Trophoblast cell (in vitro differentiated cells and primary cell): ENCODE measurements around the gene CKS1B.
A peak's percentile ranks its signal among the peaks of the same experiment; 100 is the strongest.

ENCODE experiments used
- DNase-seq, 2 donors: peaks; one replicate each; pipeline ENCODE4 v3.0.0-alpha.2; 2016
- H2AFZ ChIP-seq: 2 replicates; pipeline ENCODE4 v1.6.1; 2013; ENCODE audit warnings: low read length, moderate library complexity, mild to moderate bottlenecking; ENCODE audit not compliant: insufficient read depth, poor library complexity
- H2AK5ac ChIP-seq: 2 replicates; pipeline ENCODE4 v1.6.1; 2013; ENCODE audit warnings: mild to moderate bottlenecking, low read length
- H2BK120ac ChIP-seq: 2 replicates; pipeline ENCODE4 v1.6.1; 2013; ENCODE audit warnings: low read length, mild to moderate bottlenecking, moderate library complexity; ENCODE audit not compliant: insufficient read depth, poor library complexity
- H2BK12ac ChIP-seq: 2 replicates; pipeline ENCODE4 v1.6.1; 2013; ENCODE audit warnings: mild to moderate bottlenecking, low read length, moderate library complexity
- H2BK5ac ChIP-seq: 2 replicates; pipeline ENCODE4 v1.6.1; 2013; ENCODE audit warnings: low read length, low read depth, moderate library complexity, mild to moderate bottlenecking; ENCODE audit not compliant: poor library complexity
- H3K14ac ChIP-seq: 2 replicates; pipeline ENCODE4 v1.6.1; 2013; ENCODE audit warnings: mild to moderate bottlenecking, low read length
- H3K18ac ChIP-seq: 2 replicates; pipeline ENCODE4 v1.6.1; 2013; ENCODE audit warnings: mild to moderate bottlenecking, low read length
- H3K23ac ChIP-seq: 2 replicates; pipeline ENCODE4 v1.6.1; 2013; ENCODE audit warnings: low read length
- H3K27ac ChIP-seq: 2 replicates; pipeline ENCODE4 v1.5.1; 2013; ENCODE audit warnings: low read depth, mild to moderate bottlenecking, inconsistent platforms, low read length, moderate library complexity
- H3K27me3 ChIP-seq: 2 replicates; pipeline ENCODE4 v1.6.1; 2013; ENCODE audit warnings: inconsistent platforms, mild to moderate bottlenecking, low read length, moderate library complexity; ENCODE audit not compliant: insufficient read depth
- H3K36me3 ChIP-seq, 2 experiments: 1 replicate in 1 of 2; 2 replicates in 1 of 2; pipeline ENCODE4 v1.6.1; 2013; ENCODE audit warnings: low read length in 2 of 2, mild to moderate bottlenecking in 2 of 2, moderate library complexity in 1 of 2; ENCODE audit not compliant: insufficient read depth in 2 of 2, control insufficient read depth in 1 of 2
- H3K4ac ChIP-seq: 2 replicates; pipeline ENCODE4 v1.6.1; 2013; ENCODE audit warnings: low read depth, mild to moderate bottlenecking, low read length, moderate library complexity
- H3K4me1 ChIP-seq, 2 experiments: 1 replicate in 1 of 2; 2 replicates in 1 of 2; pipeline ENCODE4 v1.6.1; 2013; ENCODE audit warnings: low read length in 2 of 2, mild to moderate bottlenecking in 2 of 2, moderate library complexity in 1 of 2; ENCODE audit not compliant: insufficient read depth in 2 of 2, control insufficient read depth in 1 of 2
- H3K4me2 ChIP-seq: 2 replicates; pipeline ENCODE4 v1.6.1; 2013; ENCODE audit warnings: inconsistent platforms, mild to moderate bottlenecking, low read length, moderate library complexity
- H3K4me3 ChIP-seq: 2 replicates; pipeline ENCODE4 v1.5.1; 2013; ENCODE audit warnings: mild to moderate bottlenecking, low read depth, low read length, inconsistent platforms
- H3K79me1 ChIP-seq: one replicate; pipeline ENCODE4 v1.6.1; 2013; ENCODE audit warnings: low read length
- H3K79me2 ChIP-seq: 2 replicates; pipeline ENCODE4 v1.6.1; 2013; ENCODE audit warnings: low read length, mild to moderate bottlenecking; ENCODE audit not compliant: control insufficient read depth, insufficient read depth, poor library complexity
- H3K9ac ChIP-seq: 2 replicates; pipeline ENCODE4 v1.6.1; 2013; ENCODE audit warnings: mild to moderate bottlenecking, low read length
- H3K9me3 ChIP-seq: 2 replicates; pipeline ENCODE4 v1.6.1; 2013; ENCODE audit warnings: low read depth, mild to moderate bottlenecking, control low read depth, inconsistent platforms, low read length; ENCODE audit not compliant: insufficient read depth
- H4K12ac ChIP-seq: 2 replicates; pipeline ENCODE4 v1.6.1; 2013; ENCODE audit warnings: low read depth, mild to moderate bottlenecking, low read length, moderate library complexity
- H4K8ac ChIP-seq: 2 replicates; pipeline ENCODE4 v1.6.1; 2013; ENCODE audit warnings: low read depth, mild to moderate bottlenecking, low read length, moderate library complexity
- H4K91ac ChIP-seq: one replicate; pipeline ENCODE4 v1.6.1; 2013; ENCODE audit warnings: low read depth, mild to moderate bottlenecking, low read length, moderate library complexity
- WGBS: extraction: QIAGEN DNeasy Blood & Tissue Kit; methylation state at CpG from one replicate; pipeline ENCODE4 v1.1.7; 2013; ENCODE audit warnings: missing lambda C conversion rate; ENCODE audit not compliant: insufficient read length, insufficient coverage; ENCODE audit errors: extremely low coverage; 5-methylcytosine and 5-hydroxymethylcytosine counted together

Gene CKS1B

GRCh38 chr1:155023627-155024026 lies 49.1 kb downstream of the CKS1B start:
- H3K4me2 ChIP-seq: no peak overlapping the region
- H3K9ac ChIP-seq: no peak overlapping the region
- no peak overlapping the region for H2AFZ ChIP-seq
- peaks cover 4% of the 10 kb centered on the region for H3K79me1 ChIP-seq
- H2BK12ac ChIP-seq: no peak overlapping the region
- no peak overlapping the region for H4K8ac ChIP-seq
- H3K18ac ChIP-seq: no peak overlapping the region
- no peak overlapping the region for H2BK120ac ChIP-seq
- H4K91ac ChIP-seq: no peak overlapping the region
- no peak overlapping the region for H3K27ac ChIP-seq
- DNase-seq: no peak
- no peak overlapping the region for H3K14ac ChIP-seq
- H3K36me3 ChIP-seq: no peaks in the 10 kb centered on the region
- no peak overlapping the region for H4K12ac ChIP-seq
- no peak overlapping the region for H3K4me3 ChIP-seq
- H3K9me3 ChIP-seq: no peaks in the 10 kb centered on the region
- H2AK5ac ChIP-seq: peak overlapping the region; percentile 26
- no CpG with 5 or more reads among the region's 5 CpGs for WGBS
- no peaks in the 10 kb centered on the region for H3K27me3 ChIP-seq
- H3K23ac ChIP-seq: no peak overlapping the region
- no peak overlapping the region for H3K4ac ChIP-seq
- no peaks in the 10 kb centered on the region for H3K79me2 ChIP-seq
- no peak overlapping the region for H2BK5ac ChIP-seq
- H3K4me1 ChIP-seq: peaks cover 20 to 27% of the 10 kb centered on the region in 2 experiments

- Histone ChIP-seq H2AFZ (no peak overlapping the region), H3K23ac (no peak overlapping the region), H3K14ac (no peak overlapping the region), H3K36me3 (no peaks in the 10 kb centered on the region), H3K9ac (no peak overlapping the region), H4K8ac (no peak overlapping the region), H2BK120ac (no peak overlapping the region), H3K4me3 (no peak overlapping the region), H4K12ac (no peak overlapping the region), H3K27me3 (no peaks in the 10 kb centered on the region), H3K27ac (no peak overlapping the region), H3K4me1 (peaks cover 13 to 20% of the 10 kb centered on the region in 2 experiments), H2BK5ac (no peak overlapping the region), H3K4ac (no peak overlapping the region), H3K9me3 (no peaks in the 10 kb centered on the region), H2AK5ac (no peak overlapping the region), H3K79me1 (peaks cover 4% of the 10 kb centered on the region), H4K91ac (no peak overlapping the region), H3K4me2 (no peak overlapping the region), H3K79me2 (no peaks in the 10 kb centered on the region), H2BK12ac (no peak overlapping the region), H3K18ac (no peak overlapping the region)
- no peak for DNase-seq
- WGBS: no CpG with 5 or more reads among the region's 9 CpGs
These were observed 49.8 kb downstream of the CKS1B start for GRCh38 chr1:155024315-155024714.

GRCh38 chr1:155026154-155026553 lies 51.7 kb downstream of the CKS1B start:
- Histone ChIP-seq H3K79me2 (no peaks in the 10 kb centered on the region), H3K23ac (no peak overlapping the region), H3K36me3 (no peaks in the 10 kb centered on the region), H2BK12ac (peak overlapping the region; percentile 91), H3K4ac (peak overlapping the region; percentile 60), H3K79me1 (peaks cover 4% of the 10 kb centered on the region), H4K91ac (peak overlapping the region; percentile 68), H2BK120ac (peak overlapping the region; percentile 43), H3K4me1 (peaks cover 11 to 19% of the 10 kb centered on the region in 2 experiments), H3K9me3 (no peaks in the 10 kb centered on the region), H3K18ac (peak overlapping the region; percentile 66), H3K27me3 (no peaks in the 10 kb centered on the region), H3K4me3 (no peak overlapping the region), H3K4me2 (no peak overlapping the region), H4K8ac (no peak overlapping the region), H3K9ac (no peak overlapping the region), H2AFZ (no peak overlapping the region), H4K12ac (no peak overlapping the region), H2AK5ac (peak overlapping the region; percentile 88), H3K27ac (no peak overlapping the region), H2BK5ac (peak overlapping the region; percentile 1), H3K14ac (peak overlapping the region; percentile 78)
- WGBS: no CpG with 5 or more reads among the region's 9 CpGs
- peak in 1 of 2 donors; percentile 24 for DNase-seq

GRCh38 chr1:155026588-155026987 lies 52.1 kb downstream of the CKS1B start:
- Histone ChIP-seq H3K4me3 (no peak overlapping the region), H4K8ac (no peak overlapping the region)
- no CpG with 5 or more reads among the region's 6 CpGs for WGBS

More at GRCh38 chr1:155026588-155026987, 52.1 kb downstream of the CKS1B start:
- Histone ChIP-seq H3K4me1 (peaks cover 11 to 19% of the 10 kb centered on the region in 2 experiments), H3K27ac (no peak overlapping the region), H3K9me3 (no peaks in the 10 kb centered on the region), H3K23ac (no peak overlapping the region), H3K36me3 (no peaks in the 10 kb centered on the region), H3K18ac (no peak overlapping the region), H3K14ac (no peak overlapping the region), H2BK120ac (no peak overlapping the region), H3K79me1 (peaks cover 4% of the 10 kb centered on the region), H2BK12ac (peak overlapping the region; percentile 91), H2AK5ac (no peak overlapping the region), H2BK5ac (no peak overlapping the region), H2AFZ (no peak overlapping the region), H4K91ac (no peak overlapping the region), H3K9ac (no peak overlapping the region), H3K79me2 (no peaks in the 10 kb centered on the region), H4K12ac (no peak overlapping the region), H3K27me3 (no peaks in the 10 kb centered on the region), H3K4ac (no peak overlapping the region), H3K4me2 (no peak overlapping the region)
- peak; percentile 97 to 99 for DNase-seq
